ENCODE results near the gene ACAA1. TPM values are rescaled to one million over a fixed set of nuclear protein-coding genes. Genes with fewer than 3 reads are reported as not detected.

The ACAA1 gene
- total RNA-seq, 1 experiment from 2014 or later = 24.0 TPM

- intact Hi-C loops (cut with micrococcal nuclease; ENCODE audit: unreplicated experiment) = no loop called here
- POLR2A ChIA-PET (ENCODE audit: low non-redundant PET) = no interaction called here
- no peaks in the 10 kb centered on the region for H3K27me3 ChIP-seq (replicated peaks; ENCODE audit: insufficient read depth, low read depth, low read length, poor library complexity)
- no peak for DNase-seq (ENCODE audit: low spot score)
- CTCF ChIA-PET = no interaction called here
- H3K4me3 ChIP-seq (ENCODE audit: low read depth, low read length, poor library complexity, severe bottlenecking) = no peak overlapping the region
- no peaks in the 10 kb centered on the region for H3K4me1 ChIP-seq (ENCODE audit: insufficient read depth, low read length, poor library complexity, severe bottlenecking)
- H3K27ac ChIP-seq (ENCODE audit: low read depth, low read length, poor library complexity, severe bottlenecking) = no peak overlapping the region
- no TSS peak for BruUV-seq (replicated peaks)
- no peaks in the 10 kb centered on the region for H3K36me3 ChIP-seq (ENCODE audit: insufficient read depth, low read length, poor library complexity, severe bottlenecking)
- TF ChIP-seq EZH2 (IDR thresholded peaks at IDR 0.05; ENCODE audit: borderline replicate concordance, low read depth, low read length, poor library complexity, severe bottlenecking) (no peak), CTCF (conservative IDR thresholded peaks at IDR 0.05; ENCODE audit: low read depth, low read length) (no peak)
- no peaks in the 10 kb centered on the region for H3K9me3 ChIP-seq (ENCODE audit: low read depth, low read length, poor library complexity, severe bottlenecking)
Observed at GRCh38 chr3:38101811-38102443, 35.0 kb downstream of the ACAA1 start.

- no peak overlapping the region for H3K4me3 ChIP-seq (ENCODE audit: low read depth, low read length, poor library complexity, severe bottlenecking)
- POLR2A ChIA-PET (ENCODE audit: low non-redundant PET) = no interaction called here
- H3K27ac ChIP-seq (ENCODE audit: low read depth, low read length, poor library complexity, severe bottlenecking) = no peak overlapping the region
- intact Hi-C loops (cut with micrococcal nuclease; ENCODE audit: unreplicated experiment) = no loop called here
- DNase-seq (ENCODE audit: low spot score) = no peak
- TF ChIP-seq CTCF (conservative IDR thresholded peaks at IDR 0.05; ENCODE audit: low read depth, low read length) = no peak
- no peak for TF ChIP-seq EZH2 (IDR thresholded peaks at IDR 0.05; ENCODE audit: borderline replicate concordance, low read depth, low read length, poor library complexity, severe bottlenecking)
- BruUV-seq (replicated peaks) = no TSS peak
- H3K4me1 ChIP-seq (ENCODE audit: insufficient read depth, low read length, poor library complexity, severe bottlenecking) = no peaks in the 10 kb centered on the region
- H3K36me3 ChIP-seq (ENCODE audit: insufficient read depth, low read length, poor library complexity, severe bottlenecking) = no peaks in the 10 kb centered on the region
- CTCF ChIA-PET = no interaction called here
- H3K9me3 ChIP-seq (ENCODE audit: low read depth, low read length, poor library complexity, severe bottlenecking) = no peaks in the 10 kb centered on the region
- H3K27me3 ChIP-seq (replicated peaks; ENCODE audit: insufficient read depth, low read depth, low read length, poor library complexity) = no peaks in the 10 kb centered on the region
Observed at GRCh38 chr3:38100498-38100897, 36.4 kb downstream of the ACAA1 start.

GRCh38 chr3:38099518-38099917 lies 37.4 kb downstream of the ACAA1 start:
- ChIA-PET POLR2A (ENCODE audit: low non-redundant PET) (no interaction called here), CTCF (no interaction called here)
- no peak for TF ChIP-seq EZH2 (IDR thresholded peaks at IDR 0.05; ENCODE audit: borderline replicate concordance, low read depth, low read length, poor library complexity, severe bottlenecking)
- TF ChIP-seq CTCF (conservative IDR thresholded peaks at IDR 0.05; ENCODE audit: low read depth, low read length) = no peak
- Histone ChIP-seq H3K36me3 (ENCODE audit: insufficient read depth, low read length, poor library complexity, severe bottlenecking) (no peaks in the 10 kb centered on the region), H3K4me3 (ENCODE audit: low read depth, low read length, poor library complexity, severe bottlenecking) (no peak overlapping the region), H3K27me3 (replicated peaks; ENCODE audit: insufficient read depth, low read depth, low read length, poor library complexity) (no peaks in the 10 kb centered on the region), H3K4me1 (ENCODE audit: insufficient read depth, low read length, poor library complexity, severe bottlenecking) (no peaks in the 10 kb centered on the region), H3K27ac (ENCODE audit: low read depth, low read length, poor library complexity, severe bottlenecking) (no peak overlapping the region), H3K9me3 (ENCODE audit: low read depth, low read length, poor library complexity, severe bottlenecking) (no peaks in the 10 kb centered on the region)
- DNase-seq (ENCODE audit: low spot score) = no peak
- intact Hi-C loops (cut with micrococcal nuclease; ENCODE audit: unreplicated experiment) = no loop called here
- no TSS peak for BruUV-seq (replicated peaks)

All from A673 (cell line).